Type B pancreatic cell (in vitro differentiated cells): Measurements from ENCODE around the gene RPS14. TPM values are rescaled to one million over a fixed set of nuclear protein-coding genes. Genes with fewer than 3 reads are reported as not detected.

Experiments used
- DNase-seq: peaks from one replicate; pipeline ENCODE4 v3.0.0; 2021; ENCODE audit warnings: mixed read lengths; ENCODE audit not compliant: unreplicated experiment; ENCODE audit errors: extremely low spot score
- H3K27ac Mint-ChIP-seq: 2 replicates; pipeline ENCODE4 v1.8.0; 2021; ENCODE audit warnings: mild to moderate bottlenecking, mixed read lengths
- H3K27me3 Mint-ChIP-seq: 2 replicates; pipeline ENCODE4 v1.8.0; 2021; ENCODE audit warnings: mixed read lengths
- H3K36me3 Mint-ChIP-seq: 2 replicates; pipeline ENCODE4 v1.8.0; 2021; ENCODE audit warnings: mixed read lengths
- H3K4me1 Mint-ChIP-seq: one replicate; pipeline ENCODE4 v1.8.0; 2021; ENCODE audit warnings: mixed read lengths; ENCODE audit not compliant: unreplicated experiment
- H3K4me3 Mint-ChIP-seq: 2 replicates; pipeline ENCODE4 v1.8.0; 2021; ENCODE audit warnings: mild to moderate bottlenecking, mixed read lengths
- H3K9me3 Mint-ChIP-seq: 2 replicates; pipeline ENCODE4 v1.8.0; 2021; ENCODE audit warnings: mixed read lengths
- total RNA-seq: library from RNA; stranded (reverse); gene quantifications from 2 replicates; pipeline ENCODE4 v1.2.1, GENCODE V29; 2021; ENCODE audit warnings: low replicate concordance
- TF ChIP-seq, protein P1 (sequence below): fragments of 200-600 bp; sonication (generic); conservative IDR thresholded peaks from 2 replicates; pipeline ENCODE4 v1.5.0; 2021; ENCODE audit warnings: antibody characterized with exemption, mild to moderate bottlenecking

The RPS14 gene
- total RNA-seq, 1 donor from 2014 or later: 2,469 TPM

DNA sequence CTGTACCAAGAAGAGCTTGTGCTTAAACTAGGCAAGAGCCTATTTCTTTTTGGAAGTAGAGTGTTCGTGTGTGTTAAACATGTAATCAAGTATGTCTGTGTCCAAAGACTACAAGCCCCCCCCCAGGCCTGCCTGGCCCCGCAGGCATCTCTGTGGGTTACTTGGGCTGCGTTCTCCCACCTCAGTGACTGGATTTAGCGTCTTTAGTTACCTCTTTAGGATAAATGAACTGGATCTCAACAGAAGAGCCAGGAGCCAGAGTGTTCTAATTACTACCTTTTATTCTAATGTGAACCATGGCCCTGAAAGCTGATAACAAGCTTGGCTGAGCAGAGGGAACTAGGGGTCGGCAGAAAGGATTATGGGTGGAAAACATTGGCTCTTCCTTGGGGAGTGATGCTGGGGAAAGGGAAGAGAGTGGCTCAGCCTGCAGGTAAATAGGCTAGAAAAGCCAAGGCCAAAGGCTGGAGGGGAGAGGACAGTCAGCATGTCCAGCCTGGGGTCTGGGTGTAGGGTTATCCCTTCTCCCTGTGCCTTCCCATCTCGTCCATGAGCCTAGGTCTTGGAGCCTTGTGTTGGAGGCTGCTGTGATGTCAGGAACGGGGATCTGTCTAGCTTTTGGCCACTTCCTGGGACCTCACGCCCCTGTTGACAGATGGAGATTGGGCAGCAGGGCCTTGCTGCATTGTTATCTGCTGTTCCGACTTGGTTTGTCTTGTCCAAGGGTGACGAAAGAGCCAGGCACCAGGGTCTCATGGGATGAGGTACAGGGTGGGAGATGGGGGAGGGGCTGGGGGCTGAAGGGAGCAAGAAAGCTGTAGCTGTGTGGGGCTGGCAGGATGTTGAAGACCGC is 47.9 kb downstream of the RPS14 start:
- peaks cover 25% of the 10 kb centered on the region for H3K36me3 Mint-ChIP-seq

DNA sequence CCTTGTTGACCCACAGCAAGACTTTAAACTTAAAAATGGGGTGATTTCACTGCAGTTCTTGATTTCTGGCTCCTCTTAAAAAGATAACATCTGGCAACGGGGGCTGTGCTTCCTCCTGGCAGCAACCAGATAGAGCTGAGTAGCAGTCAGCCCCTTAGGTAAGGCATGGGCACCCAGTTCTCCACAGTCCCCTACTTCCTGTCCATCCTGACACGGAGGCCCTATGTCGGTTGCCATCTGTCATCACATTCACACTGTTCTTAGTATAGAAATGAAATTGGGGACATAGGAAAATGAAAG is 48.5 kb downstream of the RPS14 start:
- H3K4me1 Mint-ChIP-seq: peaks cover 3% of the 10 kb centered on the region
- H3K27ac Mint-ChIP-seq: no peak overlapping the region
- H3K27me3 Mint-ChIP-seq: no peaks in the 10 kb centered on the region

More for the DNA sequence above, 47.9 kb downstream of the RPS14 start:
- TF ChIP-seq, protein P1, sequence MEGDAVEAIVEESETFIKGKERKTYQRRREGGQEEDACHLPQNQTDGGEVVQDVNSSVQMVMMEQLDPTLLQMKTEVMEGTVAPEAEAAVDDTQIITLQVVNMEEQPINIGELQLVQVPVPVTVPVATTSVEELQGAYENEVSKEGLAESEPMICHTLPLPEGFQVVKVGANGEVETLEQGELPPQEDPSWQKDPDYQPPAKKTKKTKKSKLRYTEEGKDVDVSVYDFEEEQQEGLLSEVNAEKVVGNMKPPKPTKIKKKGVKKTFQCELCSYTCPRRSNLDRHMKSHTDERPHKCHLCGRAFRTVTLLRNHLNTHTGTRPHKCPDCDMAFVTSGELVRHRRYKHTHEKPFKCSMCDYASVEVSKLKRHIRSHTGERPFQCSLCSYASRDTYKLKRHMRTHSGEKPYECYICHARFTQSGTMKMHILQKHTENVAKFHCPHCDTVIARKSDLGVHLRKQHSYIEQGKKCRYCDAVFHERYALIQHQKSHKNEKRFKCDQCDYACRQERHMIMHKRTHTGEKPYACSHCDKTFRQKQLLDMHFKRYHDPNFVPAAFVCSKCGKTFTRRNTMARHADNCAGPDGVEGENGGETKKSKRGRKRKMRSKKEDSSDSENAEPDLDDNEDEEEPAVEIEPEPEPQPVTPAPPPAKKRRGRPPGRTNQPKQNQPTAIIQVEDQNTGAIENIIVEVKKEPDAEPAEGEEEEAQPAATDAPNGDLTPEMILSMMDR: no peak
- H3K27ac Mint-ChIP-seq: no peak overlapping the region
- no peak overlapping the region for H3K4me3 Mint-ChIP-seq
- DNase-seq: no peak
- no peaks in the 10 kb centered on the region for H3K9me3 Mint-ChIP-seq
- no peaks in the 10 kb centered on the region for H3K27me3 Mint-ChIP-seq
- peaks cover 3% of the 10 kb centered on the region for H3K4me1 Mint-ChIP-seq

DNA sequence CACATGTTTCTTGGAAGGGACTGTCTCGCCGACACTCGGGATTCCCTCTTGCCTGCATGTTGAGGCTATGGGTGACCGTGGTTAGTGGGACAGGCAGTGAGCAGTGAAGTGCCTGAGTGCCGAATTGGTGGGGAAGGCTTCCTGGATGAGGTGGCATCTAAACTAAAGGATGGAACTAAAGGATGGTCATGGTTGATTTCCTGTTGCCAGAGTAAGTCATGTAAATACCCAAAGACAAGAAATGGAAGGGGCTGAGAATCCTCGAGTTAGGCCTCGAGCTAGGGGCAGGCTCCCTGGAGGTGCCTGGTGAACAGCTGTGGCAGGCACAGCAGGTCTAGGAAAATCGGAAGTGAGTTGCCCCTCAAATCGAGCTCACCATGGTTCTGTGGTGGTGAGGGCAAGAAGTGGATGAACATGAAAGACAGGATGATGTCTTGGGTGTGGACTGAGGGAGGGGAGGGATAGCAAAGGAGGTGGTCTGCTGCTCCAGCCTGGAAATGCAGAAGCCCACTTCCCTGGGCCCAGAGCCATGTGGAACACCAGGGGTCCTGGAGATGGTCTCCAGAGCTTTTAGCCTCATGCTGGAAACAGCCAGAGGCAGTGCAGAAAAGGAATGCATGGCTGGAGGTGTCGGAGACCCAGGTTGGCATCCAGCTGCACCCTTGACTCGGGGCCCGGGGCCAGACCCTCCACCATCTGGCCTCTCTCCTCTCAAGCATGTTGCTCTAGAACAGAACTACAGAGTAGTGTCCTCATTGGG is 49.0 kb downstream of the RPS14 start:
- DNase-seq: no peak
- Mint-ChIP-seq H3K4me3 (no peak overlapping the region), H3K9me3 (no peaks in the 10 kb centered on the region), H3K27me3 (no peaks in the 10 kb centered on the region), H3K4me1 (peaks cover 3% of the 10 kb centered on the region), H3K27ac (no peak overlapping the region), H3K36me3 (peaks cover 33% of the 10 kb centered on the region)
- TF ChIP-seq, protein P1: no peak

More for the DNA sequence above, 48.5 kb downstream of the RPS14 start:
- H3K36me3 Mint-ChIP-seq: peaks cover 31% of the 10 kb centered on the region
- no peaks in the 10 kb centered on the region for H3K9me3 Mint-ChIP-seq
- TF ChIP-seq, protein P1: no peak
- DNase-seq: no peak
- no peak overlapping the region for H3K4me3 Mint-ChIP-seq

DNA sequence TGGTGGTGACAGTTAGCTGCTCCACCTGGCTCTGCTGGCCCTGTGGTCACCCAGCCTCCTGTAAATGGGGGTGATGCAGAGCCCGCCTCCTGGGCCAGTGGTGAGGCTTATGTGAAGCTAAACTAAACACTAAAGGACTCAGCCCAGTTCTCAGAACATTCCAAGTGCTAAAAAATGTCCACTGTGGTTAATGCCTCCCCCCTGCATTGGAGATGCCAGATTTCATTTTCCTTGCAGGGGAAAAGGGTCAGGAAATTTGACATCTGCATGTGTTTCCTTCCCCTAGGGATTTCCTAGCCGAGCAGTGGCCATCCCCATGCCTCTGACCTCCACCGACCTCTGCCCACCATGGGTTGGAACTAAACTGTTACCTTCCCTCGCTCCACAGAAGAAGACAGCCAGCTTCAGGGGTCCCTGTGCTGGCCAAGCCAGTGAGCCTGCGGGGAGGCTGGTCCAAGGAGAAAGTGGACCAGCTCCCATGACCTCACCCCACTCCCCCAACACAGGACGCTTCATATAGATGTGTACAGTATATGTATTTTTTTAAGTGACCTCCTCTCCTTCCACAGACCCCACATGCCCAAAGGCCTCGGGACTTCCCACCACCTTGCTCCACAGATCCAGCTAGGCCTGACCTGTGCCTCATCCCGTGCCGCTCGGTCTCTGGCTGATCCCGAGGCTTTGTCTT is 49.9 kb downstream of the RPS14 start:
- H3K27me3 Mint-ChIP-seq: no peaks in the 10 kb centered on the region
- TF ChIP-seq, protein P1: no peak
- peaks cover 36% of the 10 kb centered on the region for H3K36me3 Mint-ChIP-seq
- no peak for DNase-seq
- no peak overlapping the region for H3K27ac Mint-ChIP-seq
- H3K4me1 Mint-ChIP-seq: peaks cover 3% of the 10 kb centered on the region
- no peak overlapping the region for H3K4me3 Mint-ChIP-seq
- no peaks in the 10 kb centered on the region for H3K9me3 Mint-ChIP-seq

DNA sequence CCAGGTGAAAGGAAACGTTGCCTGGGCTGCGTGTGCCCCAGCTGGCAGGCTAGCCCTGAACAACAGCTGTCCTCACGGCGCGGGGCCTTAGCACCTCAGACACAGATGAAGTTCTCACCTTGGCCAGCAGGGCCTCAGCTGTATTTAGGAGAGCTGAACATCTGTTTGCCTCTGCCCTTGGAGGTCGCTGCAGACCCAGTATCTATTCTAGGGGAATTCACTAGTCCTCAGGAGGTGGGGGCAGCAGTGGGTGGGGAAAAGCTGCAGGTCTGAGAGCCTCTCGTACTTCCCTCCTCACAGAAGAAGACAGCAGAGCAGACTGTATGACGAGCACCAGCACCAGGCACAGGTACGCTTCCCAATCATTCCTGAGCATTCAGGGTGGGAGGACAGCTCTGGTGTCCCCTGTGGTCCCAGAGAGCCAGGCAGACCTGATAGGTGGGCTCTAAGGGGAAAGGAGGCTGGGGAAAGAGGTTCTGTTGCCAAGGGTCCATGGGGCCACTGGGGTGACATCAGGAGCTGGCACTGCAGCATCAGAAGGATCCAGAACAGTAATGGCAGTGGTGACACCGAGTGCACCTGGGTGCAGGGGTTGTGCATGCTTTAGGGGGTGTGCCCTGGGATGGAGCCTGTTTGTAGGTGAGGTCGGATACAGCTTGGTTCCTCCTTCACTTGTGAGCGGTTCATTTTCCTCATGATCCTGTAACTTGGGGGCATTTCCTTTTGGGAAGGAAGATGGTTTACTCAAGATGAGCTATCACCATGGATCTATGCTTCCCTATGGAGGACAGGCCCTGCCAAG is 50.6 kb downstream of the RPS14 start:
- no peak overlapping the region for H3K27ac Mint-ChIP-seq
- H3K4me3 Mint-ChIP-seq: no peak overlapping the region

More for the DNA sequence above, 50.6 kb downstream of the RPS14 start:
- Mint-ChIP-seq H3K27me3 (no peaks in the 10 kb centered on the region), H3K9me3 (no peaks in the 10 kb centered on the region), H3K4me1 (peaks cover 3% of the 10 kb centered on the region), H3K36me3 (peaks cover 36% of the 10 kb centered on the region)
- no peak for DNase-seq
- TF ChIP-seq, protein P1: peak; percentile 58
